ENCODE data around the gene MEG3.

MEG3 gene

DNA sequence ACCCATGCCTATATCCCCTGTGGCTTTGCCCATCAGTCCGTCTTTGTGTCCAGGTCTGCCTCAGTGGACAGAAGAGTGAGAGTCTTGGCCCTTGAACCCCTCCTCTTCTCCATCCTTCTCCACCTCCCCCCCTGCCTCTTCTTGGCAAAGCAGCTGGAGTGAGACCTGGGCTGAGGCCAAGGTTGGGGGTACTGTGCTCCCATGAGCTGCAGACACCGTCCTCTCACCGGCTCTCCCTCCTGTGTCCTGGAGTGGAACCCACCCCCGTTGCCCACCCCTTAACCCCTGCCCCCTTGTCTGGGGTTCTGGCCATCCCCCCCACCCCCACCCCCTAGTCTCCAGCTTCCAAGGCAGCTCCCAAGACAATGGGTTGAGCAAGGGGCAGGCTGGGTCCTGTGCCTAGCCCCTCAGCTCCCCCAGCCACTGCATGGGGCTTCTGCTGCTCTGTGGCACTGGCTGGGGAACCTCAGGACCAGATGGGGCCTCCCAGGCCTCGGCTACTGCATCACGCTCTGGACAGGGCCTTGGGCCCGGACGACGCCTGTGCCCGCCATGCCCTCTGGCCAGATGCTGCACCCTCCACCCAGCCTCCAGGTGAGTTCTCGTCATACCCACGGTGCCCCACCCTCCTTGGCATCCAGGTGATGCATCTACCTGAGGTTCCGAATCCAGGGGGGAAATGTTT is 41.9 kb downstream of the MEG3 start:
- DNase-seq: no peak

- DNase-seq: no peak
Measured at GRCh38 chr14:100868621-100869370, 42.9 kb downstream of the MEG3 start.

DNA sequence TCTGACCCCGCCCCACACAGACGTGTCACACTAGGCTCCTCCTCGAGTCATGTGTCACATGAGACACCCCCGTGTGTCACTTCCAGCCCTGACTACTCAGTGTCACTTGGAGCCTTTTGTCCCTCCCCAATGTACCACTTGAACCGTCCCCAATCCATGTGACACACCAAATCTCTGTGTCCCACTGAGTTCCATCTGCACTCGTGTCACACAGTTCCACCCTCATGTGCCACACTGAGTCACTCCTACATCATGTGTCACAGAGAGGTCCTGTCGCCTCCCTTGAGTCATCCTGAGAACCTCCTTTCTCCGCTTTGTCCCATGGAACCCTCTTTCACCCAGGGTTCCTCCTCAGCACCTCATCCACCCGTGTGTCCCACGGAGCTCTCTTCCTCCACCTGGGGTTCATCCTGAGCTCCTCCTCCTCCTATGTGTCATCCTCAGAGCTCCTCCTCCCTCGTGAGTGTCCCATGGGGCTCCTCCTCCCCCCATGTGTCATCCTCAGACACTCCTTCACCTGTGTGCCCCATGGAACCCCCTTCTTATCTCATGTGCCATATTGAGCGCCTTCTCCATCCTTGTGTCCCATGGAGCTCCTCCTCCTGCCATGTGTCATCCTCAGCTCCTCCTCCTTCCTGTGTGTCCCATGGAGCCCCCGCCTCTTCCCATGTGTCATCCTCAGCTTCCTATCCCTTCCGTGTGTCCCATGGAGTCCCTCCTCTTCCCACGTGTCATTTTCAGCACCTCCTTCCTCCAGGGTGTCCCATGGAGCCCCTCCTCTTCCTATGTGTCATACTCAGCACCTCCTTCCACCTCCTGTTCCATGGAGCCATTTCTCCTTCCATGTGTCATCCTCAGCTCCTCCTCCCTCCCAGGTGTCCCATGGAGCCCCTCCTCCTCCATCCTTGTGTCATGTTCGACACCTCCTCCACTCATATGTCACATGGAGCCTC is 45.6 kb downstream of the MEG3 start:
- no peak for DNase-seq

- DNase-seq: no peak
Measured at GRCh38 chr14:100872259-100873095, 46.6 kb downstream of the MEG3 start.

GRCh38 chr14:100873096-100873482 is 47.2 kb downstream of the MEG3 start:
- DNase-seq: no peak

DNA sequence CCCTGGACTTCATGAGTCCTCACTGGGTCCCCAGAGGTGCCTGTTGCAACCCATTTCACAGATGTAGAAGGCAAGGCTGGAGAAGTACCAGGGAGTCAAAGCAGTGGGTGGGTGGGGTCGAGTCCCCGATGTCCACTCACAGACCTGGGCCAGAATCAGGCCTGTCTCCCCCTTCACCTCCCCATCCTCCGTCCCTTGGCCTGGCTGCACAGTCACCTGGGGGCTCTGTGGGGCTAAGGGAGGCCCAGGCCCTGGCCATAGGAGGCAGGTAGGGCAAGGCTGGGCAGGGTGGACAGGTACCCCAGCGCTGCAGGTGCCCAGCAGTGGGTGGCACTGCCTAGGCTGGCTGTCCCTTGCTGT is 48.1 kb downstream of the MEG3 start:
- DNase-seq: no peak

- no peak for DNase-seq
Measured at GRCh38 chr14:100874411-100875091, 48.6 kb downstream of the MEG3 start.

DNA sequence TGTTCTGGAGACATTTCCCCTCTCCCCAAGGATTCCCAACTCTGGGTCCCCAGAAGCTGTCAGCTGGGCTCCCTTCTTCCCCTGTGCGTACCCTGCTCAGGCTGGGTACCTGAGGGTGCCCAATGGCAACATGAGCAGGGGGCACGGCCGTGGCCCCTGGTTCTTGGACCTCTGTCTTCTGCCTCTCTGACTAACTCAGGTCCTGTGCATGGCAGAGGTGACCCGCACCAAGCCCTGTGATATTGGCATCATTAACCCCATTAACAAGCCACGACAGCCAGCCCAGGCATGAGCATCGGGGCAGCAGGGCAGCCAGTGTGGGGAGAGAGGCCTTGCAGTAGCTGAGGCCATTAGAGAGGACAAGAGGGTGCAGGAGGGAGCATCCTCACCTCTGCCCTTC is 49.2 kb downstream of the MEG3 start:
- no peak for DNase-seq

DNA sequence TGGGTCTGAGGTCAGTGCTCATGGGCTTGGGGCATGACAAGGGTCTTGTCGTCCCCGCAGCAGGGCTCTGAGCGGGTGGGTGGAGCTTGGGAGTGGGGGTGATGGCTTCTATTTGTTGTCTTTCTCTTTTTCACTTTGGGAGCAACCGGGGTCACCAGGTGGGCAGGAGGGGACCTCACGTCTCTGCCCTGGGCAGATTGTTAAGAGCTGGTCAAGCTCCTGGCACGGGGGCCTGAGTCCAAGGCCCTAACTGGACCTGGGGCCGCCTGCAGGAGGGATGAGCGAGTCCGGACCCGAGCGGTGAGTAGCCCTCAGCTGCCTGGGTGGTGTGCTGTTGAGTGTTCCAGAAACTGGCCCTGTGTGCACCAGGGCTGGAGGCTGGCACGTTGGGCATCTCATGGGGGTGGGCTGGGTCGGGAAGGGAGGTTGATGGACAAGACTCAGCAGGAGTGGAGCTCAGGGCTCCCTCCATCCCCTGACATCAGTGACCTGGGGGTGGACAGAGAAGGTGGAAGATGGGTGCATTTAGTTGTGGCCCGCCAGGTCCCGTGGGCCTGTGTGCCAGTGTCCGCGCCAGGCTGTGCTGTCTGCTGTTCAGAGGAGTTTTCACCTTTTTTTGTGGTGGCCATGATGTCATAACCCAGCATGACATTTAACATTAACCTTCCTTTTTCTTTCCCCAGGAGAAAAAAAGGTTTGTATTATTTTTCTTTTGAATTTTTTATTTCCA is 50.1 kb downstream of the MEG3 start:
- no peak for DNase-seq

GRCh38 chr14:100878271-100879146 is 52.6 kb downstream of the MEG3 start:
- DNase-seq: no peak

DNA sequence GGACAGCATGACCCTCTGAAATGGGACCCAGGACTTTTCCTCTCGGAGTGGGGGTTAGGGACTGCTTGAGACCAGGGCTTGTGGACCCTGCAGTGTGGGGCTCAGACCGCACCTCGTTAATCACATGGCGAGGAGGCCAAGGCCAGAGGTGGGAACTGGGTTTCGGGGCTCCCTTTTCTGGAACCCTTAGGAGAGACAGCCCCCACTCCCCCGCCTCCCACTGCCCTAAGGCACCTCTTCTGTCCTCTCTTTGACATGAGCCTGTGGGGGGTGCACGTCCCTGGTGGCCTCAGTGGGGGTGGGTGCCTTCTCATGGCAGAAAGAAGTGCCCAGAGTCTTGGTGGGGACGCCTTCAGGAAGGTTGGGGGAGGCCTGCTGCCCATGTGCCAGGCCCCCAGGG is 53.3 kb downstream of the MEG3 start:
- DNase-seq: no peak

DNA sequence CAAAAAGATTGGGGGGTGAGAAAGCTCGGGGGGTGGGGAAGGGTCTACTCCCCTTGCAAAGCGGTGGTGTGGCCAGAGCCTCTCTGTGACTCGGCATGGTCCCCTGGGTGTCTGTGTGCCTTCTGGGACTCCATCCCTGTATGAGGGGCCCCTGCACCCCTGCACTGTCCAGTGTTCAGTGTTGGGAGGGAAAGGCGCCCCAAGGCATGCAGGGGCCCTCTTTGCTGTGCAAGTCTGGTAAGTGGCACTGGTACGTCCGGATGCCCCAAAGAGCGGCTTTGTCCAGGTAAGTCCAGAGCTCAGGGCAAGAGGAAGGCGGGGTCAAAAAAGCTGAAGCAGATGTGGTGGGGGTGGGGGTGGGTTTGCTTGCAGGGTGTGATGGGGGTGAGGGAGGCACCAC is 53.9 kb downstream of the MEG3 start:
- DNase-seq: no peak

DNA sequence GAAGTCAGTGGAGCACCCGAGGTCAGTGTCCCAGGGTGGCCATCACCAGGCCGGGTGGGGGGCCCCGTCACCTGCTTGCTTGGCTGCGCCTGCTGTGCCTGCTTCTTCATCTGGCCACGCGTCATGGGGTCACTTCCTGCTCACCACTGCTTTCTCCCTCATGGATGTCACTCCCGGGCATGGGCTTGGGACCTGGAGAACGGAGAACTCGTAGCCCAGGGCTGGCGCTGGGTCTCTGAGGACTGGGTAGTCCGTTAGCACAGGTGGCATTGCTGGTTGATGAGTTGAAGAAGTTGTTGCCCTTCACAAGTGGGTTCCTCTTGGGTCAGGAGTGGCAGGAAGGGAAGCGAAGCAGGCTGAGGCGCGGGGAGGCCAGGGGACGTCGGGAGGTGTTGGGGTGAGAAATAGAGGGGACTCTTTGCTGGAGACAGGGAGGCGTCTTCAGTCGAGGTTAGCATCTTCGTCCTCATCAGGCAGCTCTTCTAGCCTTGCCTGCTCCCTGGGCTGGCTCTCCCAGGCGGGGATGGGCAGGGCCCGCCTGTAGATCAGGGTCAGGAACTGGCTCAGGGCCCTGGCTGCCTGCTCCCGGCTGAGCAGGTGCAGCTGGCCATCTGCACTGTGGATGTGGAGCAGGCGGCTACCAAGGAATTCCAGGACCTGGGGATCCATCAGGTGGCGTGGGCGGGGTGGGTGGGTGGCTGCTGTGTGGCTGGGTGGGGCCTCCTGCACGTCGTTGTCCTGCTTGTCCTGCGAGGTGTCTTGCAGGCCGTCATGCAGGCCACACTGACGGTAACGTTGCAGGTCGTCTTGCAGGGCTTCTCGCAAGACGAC is 54.6 kb downstream of the MEG3 start:
- DNase-seq: no peak

DNA sequence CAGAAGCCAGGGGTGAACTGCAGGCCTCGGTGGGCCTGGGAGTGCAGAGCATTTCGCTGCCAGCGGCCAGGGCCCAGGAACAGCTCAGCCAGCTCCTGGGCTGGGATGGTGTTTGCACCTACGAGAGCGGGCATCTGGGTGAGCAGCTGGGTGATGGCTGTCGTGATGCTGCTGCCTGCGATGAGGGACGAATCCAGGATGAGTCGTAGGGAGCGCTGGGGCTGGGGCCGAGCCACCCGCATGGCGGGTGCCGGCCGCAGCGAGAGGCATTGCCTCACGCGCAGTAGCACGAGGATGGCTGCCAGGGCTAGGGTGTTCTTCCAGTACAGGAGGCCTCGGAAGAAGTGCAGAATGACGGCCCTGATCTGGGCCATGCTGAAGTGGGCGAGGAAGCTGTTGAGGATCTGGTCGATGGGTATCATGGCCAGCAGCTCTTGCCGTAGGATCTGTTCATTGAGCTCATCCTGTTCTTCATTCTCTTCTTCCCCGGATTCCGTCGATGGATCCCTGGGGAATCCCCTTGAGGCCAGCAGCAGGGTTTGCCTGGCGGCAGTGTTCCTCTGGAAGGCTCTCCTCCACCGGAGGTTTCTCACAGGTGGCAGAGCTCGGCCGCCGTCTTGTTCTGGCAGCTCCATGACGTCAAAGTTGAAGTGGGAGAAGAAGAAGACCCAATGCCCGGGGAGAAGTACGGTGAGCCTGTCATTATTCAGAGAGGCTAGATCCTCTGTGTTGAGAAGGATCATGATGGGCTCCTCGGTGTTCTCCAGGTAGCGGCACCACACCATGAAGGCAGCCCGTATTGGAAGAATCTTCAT is 55.5 kb downstream of the MEG3 start:
- DNase-seq: no peak

DNA sequence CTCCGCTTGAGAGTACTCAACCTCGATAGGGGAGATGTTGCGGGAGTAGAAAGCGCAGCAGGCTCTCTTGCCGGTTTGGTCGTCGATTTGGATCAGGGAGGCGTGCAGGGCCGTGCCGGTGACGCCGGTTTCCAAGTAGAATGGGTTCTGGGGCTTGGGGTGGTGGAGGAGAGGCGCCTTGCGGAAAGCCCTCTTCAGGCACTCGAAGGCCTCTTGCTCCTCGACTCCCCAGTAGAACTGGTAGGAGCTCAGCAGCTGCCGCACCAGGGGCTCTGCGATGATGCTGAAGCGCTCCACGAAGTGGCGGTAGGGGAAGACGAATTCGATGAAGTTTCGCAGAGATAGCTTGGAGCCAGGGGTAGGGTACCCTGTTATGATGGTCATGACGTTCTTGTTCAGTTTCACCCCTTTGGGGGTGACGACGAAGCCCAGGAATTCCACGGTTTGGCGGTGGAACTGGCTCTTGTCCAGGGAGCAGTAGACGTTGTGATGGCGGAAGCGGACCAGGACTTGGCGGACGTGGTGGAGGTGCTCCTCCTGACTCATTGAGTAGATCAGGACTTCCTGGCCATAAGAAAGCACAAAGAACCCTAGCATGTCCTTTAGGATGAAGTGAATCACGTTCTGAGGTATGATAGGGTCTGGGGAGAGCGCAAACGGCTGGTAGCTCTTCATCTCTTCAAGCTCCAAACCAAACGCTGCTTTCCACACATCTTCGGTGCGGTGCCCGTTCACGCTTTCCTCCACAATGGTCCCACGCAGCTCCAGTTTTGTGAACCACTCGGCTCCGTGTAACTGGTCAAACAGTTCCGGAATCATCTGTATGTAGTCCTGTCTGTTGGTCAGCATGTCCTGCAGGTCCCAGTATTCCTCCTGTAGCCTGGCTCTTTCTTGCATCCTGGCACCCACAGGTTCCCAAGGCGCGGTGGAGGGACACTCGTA is 56.4 kb downstream of the MEG3 start:
- no peak for DNase-seq

DNA sequence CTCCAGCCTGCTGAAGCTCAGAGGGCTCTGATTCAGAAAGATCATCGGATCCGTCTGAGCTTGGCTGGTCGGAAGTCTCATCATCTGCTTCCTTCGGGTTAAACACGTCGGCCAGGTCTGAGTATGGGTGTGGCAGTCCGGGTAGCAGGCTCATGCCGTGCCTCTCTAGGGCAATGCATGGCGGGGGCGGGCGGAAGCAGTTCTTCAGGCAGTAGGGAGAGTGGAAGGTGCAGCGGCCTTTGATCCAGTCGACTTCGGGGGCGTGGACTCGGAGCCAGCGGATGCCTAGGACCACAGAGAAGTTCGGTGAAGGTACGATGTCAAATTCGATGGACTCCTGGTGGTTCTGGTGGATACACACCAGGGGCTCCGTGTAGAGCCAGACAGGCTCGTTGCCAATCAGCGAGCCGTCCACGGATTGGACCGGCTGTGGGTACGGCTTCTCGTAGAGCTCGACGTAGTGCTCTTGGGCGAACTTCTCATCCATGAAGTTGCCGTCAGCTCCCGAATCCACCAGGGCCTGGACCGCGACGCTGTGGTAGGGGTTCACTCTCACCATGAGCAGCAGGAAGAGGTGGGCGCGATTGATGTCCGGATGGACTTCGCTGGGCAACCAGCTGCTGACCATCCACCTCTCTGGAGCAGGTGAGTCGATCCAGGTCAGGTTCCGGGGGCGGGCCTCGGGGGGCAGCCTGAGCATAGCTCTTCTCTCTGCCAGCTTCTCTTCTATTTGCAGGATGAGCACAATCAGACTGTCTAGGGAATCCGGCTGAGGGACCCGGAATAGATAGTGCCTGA is 57.3 kb downstream of the MEG3 start:
- DNase-seq: no peak

GRCh38 chr14:100883789-100884101 is 57.8 kb downstream of the MEG3 start:
- DNase-seq: no peak
